HTR-8/SVneo (cell line): ENCODE results near the gene GLIS2.
A peak's percentile ranks its signal among the peaks of the same experiment; 100 is the strongest.

Experiments
- DNase-seq: peaks from one replicate; pipeline ENCODE4 v3.0.0; 2011; ENCODE audit warnings: low spot score, mixed read lengths; ENCODE audit not compliant: insufficient read length
- FAIRE-seq: peaks from 2 replicates; lab custom pipeline; 2011; peaks lifted over from hg19 to GRCh38; lab: Jason Lieb, UNC

The GLIS2 gene

DNA sequence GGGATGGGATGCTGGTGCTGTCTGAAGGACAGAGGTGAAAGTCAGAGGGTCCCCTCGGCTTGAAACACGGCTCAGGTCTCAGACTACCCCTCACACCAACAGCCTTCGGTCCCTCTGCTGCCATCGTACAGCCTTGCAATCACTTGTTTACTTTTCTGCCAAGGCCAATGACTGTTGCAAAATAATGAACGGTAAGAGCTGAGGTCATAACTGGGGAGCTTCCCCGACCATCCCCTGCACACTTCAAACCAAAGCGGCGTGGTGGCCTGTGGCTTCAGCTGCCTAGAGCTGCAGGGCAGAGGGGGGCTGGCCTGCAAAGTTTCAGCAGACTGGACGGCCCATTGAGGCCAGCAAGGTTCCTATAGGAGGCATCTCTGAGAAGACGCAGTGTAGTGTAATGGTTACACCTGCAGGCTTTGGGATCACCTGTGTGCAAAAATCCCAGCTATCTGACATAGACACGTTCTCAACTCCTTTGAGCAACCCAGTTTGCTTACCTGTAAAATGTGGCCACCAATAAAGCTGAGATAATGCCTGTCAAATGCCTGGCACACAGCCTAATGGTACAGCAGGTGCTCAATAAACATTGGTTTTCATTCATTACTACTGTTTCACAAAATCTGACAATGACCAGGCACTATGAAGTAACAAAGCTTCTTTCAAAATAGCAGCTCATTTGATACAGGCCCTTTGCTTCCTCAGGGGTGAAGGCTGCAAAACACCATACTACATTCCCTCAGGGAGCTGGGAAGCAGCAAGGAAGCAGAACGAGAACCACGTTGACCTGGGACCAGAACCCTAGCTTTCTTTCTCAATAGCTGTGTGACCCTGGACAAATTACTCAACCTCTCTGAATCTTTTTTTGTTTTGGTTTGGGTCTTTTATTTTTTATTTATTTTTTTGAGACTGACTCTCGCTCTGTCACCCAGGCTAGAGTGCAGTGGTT lies 30.2 kb downstream of the GLIS2 start:
- DNase-seq, result no peak
- no peak for FAIRE-seq

- DNase-seq (no peak), FAIRE-seq (no peak)
Measured at GRCh38 chr16:4347010-4347409, 31.1 kb downstream of the GLIS2 start.

DNA sequence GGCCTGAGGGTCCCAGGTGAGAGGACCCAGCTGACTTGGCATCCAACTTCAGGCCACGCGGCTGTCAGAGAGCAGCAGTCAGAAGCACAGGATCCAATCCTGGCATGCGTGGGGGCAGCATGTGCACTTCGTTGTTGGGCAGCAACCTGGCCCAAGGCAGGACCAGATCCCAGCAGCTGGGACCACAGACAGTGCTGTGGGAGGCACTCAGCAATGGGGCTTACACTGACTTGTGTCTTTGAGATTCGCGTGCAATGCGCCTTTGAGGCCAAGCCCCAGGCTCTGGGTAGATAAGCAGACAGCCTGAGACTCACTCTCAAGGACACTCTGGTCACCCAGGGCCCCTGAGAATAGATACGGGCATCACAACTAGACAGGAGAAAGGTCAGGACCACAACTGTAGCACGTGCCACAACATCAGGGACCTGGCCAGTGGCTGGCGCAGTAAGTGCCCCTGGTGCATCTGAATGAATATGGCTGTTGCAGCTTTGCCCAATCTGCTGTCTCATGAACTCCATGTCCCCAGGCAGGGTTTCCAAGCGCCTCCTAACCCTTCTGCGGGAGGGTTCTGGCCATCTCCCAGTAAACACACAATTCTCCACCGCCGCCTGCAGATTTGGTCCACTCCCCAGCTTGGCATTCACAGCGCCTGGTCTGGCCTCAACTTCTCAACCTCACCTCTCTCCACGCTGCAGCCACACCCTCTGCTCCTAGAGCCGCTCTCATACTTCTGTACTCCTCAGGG lies 32.1 kb downstream of the GLIS2 start:
- FAIRE-seq (no peak), DNase-seq (no peak)

GRCh38 chr16:4349332-4349731 lies 33.5 kb downstream of the GLIS2 start:
- FAIRE-seq, result no peak
- DNase-seq, result no peak

GRCh38 chr16:4350365-4350786 lies 34.5 kb downstream of the GLIS2 start:
- no peak for DNase-seq
- no peak for FAIRE-seq

GRCh38 chr16:4350787-4351659 lies 35.2 kb downstream of the GLIS2 start, which contains the start of gene PAM16:
Gene PAM16, minus strand, starts transcription at chr16:4351321. Its CDS starts 87 bp downstream, at chr16:4351234.
- DNase-seq (peak; percentile 91), FAIRE-seq (peak; percentile 57)

GRCh38 chr16:4351880-4352279 lies 36.0 kb downstream of the GLIS2 start:
- no peak for DNase-seq
- FAIRE-seq, result no peak

GRCh38 chr16:4352843-4353242 lies 37.0 kb downstream of the GLIS2 start:
- FAIRE-seq (no peak), DNase-seq (no peak)

DNA sequence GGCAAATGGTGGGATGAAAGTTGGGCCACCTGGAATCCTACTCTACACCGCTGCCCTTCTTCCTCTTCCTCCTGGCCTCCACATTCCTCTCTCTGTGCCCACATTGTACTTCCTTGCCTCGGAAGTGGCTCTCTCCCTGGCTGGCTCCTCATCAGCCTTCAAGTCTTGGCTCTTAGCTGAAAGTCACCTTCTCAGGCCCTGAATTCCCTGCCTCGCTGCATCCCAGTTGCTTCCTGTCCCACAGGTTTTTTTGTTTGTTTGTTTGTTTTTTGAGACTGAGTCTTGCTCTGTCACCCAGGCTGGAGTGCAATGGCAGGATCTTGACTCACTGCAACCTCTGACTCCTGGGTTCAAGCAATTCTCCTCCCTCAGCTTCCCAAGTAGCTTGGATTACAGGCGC lies 37.8 kb downstream of the GLIS2 start:
- FAIRE-seq, result no peak
- DNase-seq, result no peak

DNA sequence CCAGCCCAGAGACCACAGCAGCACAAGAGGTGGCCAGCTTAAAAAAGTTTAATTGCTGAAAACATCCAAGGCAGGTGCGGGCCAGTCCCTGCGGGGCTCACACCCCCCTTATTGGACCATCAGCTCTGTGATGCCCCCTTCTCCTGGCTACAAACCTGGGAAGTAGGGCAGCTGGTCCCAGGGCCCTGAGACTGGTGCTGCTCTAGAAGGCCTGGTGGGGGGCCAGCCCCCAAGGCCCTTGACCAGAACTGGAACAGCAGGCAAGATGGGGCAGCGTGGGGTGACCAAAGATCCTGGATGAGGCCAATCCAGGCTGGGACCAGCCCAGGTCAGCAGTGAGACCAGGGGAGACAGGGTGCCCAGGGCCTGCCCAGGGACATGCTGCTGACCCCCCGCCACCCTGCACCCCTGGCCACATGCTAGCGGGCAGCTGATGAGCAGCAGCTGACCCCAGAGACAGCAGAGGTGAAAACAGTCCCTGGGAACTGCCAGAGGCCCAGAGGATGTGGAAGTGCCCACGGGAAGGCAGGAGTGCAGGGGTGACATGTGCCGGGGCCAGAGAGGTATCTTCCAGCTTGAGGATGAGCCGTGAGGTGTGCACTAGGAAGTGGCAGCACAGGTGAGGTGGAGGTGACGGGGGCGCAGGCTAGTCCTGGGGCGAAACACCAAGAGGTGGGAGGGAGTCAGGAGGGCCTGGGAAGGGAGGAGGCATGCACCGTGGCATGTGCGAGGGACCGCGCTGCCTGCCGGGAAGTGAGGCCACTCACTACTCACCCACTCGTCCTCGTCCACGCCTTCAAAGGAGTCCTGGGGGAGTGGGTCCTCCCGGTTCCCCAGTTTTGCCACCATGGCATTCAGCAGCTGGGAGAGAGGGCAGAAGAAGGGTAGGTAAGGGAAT lies 38.9 kb downstream of the GLIS2 start:
- no peak for FAIRE-seq
- DNase-seq, result no peak

DNA sequence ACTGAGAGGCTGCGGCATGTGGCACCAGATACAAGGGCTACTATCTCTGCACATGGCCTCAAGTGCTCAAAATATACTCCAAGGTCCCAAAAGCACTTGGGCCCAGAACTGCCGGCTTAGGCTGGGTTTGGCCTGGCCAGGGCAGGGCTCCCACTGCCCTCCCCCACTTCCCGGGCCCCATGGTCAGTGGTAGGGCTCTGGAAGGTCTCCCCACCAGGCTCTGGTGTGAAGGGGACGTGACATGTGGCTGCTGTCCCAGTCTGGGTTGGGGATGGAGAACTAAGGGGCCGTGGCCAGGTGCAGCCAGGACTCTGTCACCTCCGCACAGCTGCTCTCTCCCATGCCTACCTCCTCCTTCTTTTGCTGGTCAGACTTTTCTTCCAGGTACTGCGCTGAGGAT lies 41.0 kb downstream of the GLIS2 start:
- DNase-seq (no peak), FAIRE-seq (no peak)

GRCh38 chr16:4358236-4358635 lies 42.4 kb downstream of the GLIS2 start:
- no peak for DNase-seq
- FAIRE-seq, result no peak

- FAIRE-seq, result peak; percentile 57
- DNase-seq, result peak; percentile 56
Measured at GRCh38 chr16:4358831-4359561, 43.1 kb downstream of the GLIS2 start.

- DNase-seq, result no peak
- FAIRE-seq, result no peak
Measured at GRCh38 chr16:4359914-4360313, 44.0 kb downstream of the GLIS2 start.

DNA sequence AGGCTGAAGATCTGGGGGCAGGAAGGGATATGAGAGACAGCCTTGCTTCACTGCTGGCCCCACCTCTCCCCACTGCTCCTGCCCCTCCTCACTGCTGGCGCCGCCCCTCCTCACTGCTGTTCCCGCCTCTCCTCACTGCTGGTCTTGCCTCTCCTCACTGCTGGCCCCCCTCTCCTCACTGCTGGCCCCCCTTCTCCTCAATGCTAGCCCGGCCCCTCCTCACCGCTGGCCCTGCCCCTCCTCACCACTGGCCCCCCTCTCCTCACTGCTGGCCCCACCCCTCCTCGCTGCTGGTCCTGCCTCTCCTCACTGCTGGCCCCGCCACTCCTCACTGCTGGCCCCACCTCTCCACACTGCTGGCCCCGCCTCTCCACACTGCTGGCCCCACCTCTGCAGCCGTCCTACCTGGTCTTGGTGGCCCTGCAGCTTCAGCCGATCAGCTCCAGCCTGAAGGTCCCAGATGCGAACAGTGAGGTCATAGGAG lies 44.7 kb downstream of the GLIS2 start:
- FAIRE-seq (no peak), DNase-seq (no peak)

DNA sequence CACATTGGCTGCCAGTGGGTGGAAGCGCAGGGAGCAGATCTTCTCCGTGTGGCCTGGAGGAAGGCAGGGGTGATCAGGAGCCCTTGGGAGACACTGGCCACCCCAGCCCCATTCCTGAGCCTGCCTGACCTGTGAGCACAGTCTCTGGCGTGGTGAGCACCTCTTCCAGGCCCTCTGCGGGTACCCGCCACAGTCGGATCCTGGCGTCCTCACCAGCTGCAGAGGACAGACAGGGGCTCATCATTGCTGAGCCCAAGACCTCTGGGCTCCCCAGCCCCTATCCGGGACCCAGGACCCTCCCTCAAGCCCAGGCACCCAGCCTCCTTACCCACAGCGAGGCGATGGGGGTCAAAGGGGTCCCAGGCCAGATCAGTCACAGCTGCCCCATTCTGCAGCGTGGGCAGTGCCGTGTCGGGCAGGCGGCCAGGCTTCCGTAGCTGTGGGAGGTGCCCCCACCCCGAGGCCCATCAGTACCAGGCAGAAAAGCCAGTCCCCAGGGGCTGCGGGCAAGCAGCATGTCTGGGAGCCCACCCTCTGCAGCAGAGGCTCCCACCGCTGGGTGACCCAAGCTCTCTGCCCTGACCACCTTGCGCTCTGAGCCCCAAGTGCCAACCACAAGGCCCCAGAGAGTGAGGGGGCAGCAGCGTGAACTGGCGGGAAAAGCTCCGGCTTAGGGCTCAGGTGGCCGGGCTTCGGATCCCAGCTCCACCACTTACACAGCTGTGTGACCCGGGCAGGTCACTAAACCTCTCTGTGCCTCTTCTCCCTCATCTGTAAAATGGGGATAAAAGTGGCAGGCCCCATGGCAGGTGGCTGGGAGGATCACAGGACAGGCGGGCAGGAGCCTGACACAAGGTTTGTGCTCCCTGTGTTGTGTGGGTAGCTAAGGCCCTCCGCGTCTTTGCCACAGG lies 45.4 kb downstream of the GLIS2 start:
- FAIRE-seq (no peak), DNase-seq (no peak)

- no peak for FAIRE-seq
Measured at GRCh38 chr16:4361944-4362311, 46.1 kb downstream of the GLIS2 start.

More at GRCh38 chr16:4361944-4362311, 46.1 kb downstream of the GLIS2 start:
- DNase-seq, result no peak
